ENCODE measurements around the gene UNC5A. TPM values are rescaled to one million over a fixed set of nuclear protein-coding genes. Genes with fewer than 3 reads are reported as not detected.

Gene UNC5A
- total and polyA plus RNA-seq, 9 of the 15 experiments (the other 6 are each of a cell fraction or from before 2014, with no cell fraction given) = not detected

GRCh38 chr5:176848651-176849050 lies 38.3 kb downstream of the UNC5A start (continued):
- TF ChIP-seq JUND (IDR thresholded peaks at IDR 0.05; ENCODE audit: borderline replicate concordance, low read depth, low read length) = no peak
- no peak for TF ChIP-seq JUND (tag; IDR thresholded peaks at IDR 0.05; ENCODE audit: borderline replicate concordance, low read depth, low read length)
- TF ChIP-seq TFAM (CRISPR knock-in tag; conservative IDR thresholded peaks at IDR 0.05) = no peak
- TF ChIP-seq HDAC2 (IDR thresholded peaks at IDR 0.05) = no peak
- no peak for TF ChIP-seq CREBBP (IDR thresholded peaks at IDR 0.05; ENCODE audit: low read depth, low read length)
- no peak for TF ChIP-seq RBM14 (IDR thresholded peaks at IDR 0.05; ENCODE audit: borderline replicate concordance, insufficient read depth, low read depth, low read length)
- TF ChIP-seq KAT7 (CRISPR knock-in tag; IDR thresholded peaks at IDR 0.05; ENCODE audit: borderline replicate concordance) = no peak
- no peak for TF ChIP-seq ZNF551 (CRISPR knock-in tag; IDR thresholded peaks at IDR 0.05)

- Histone ChIP-seq H3K4me3 (no peak overlapping the region), H4K20me1 (replicated peaks; ENCODE audit: control insufficient read depth, insufficient read depth, low read length) (peaks cover 12% of the 10 kb centered on the region; the same call in 1 of the 2 replicates), H3K9me1 (ENCODE audit: control insufficient read depth, insufficient read depth, low read length) (peaks cover 2% of the 10 kb centered on the region), H3K36me3 (ENCODE audit: control insufficient read depth, insufficient read depth, low read length) (no peaks in the 10 kb centered on the region), H2AFZ (ENCODE audit: low read depth, low read length) (no peak overlapping the region), H3K79me2 (ENCODE audit: control insufficient read depth, insufficient read depth, low read length) (no peaks in the 10 kb centered on the region), H3K4me1 (replicated peaks in 1 of 2; ENCODE audit: control insufficient read depth in 2 of 2, insufficient read depth in 2 of 2, low read length in 2 of 2) (peaks cover 0 to 23% of the 10 kb centered on the region in 2 experiments; a peak in 2 of 5 replicates), H3K27me3 (ENCODE audit: control insufficient read depth in 2 of 2, insufficient read depth in 2 of 2, low read length in 2 of 2) (peaks cover 55 to 93% of the 10 kb centered on the region in 2 experiments), H3K9me3 (replicated peaks; ENCODE audit: control insufficient read depth, insufficient read depth, low read depth, low read length) (no peaks in the 10 kb centered on the region), H3K27ac (ENCODE audit: extremely low read depth, low read depth, low read length) (no peak overlapping the region), H3K9ac (ENCODE audit: insufficient read depth in 1 of 2, low read depth in 2 of 2, low read length in 2 of 2) (no peak overlapping the region), H3K4me2 (ENCODE audit: insufficient read depth, low read length) (no peak overlapping the region)
- ATAC-seq (no peak), DNase-seq (ENCODE audit: extremely low read depth in 1 of 4, low spot score in 3 of 4) (no peak), FAIRE-seq (no peak)
- in situ Hi-C loops (cut with MboI) = no loop called here
- no TSS peak for BruUV-seq (replicated peaks)
- no peak for TF ChIP-seq TCF7L2 (IDR thresholded peaks at IDR 0.05; ENCODE audit: low read depth, low read length)
- WGBS (ENCODE audit: insufficient coverage, low coverage, missing lambda C conversion rate) = 1% methylated on average over 7 of the region's 7 CpGs
- intact Hi-C loops (cut with micrococcal nuclease) = no loop called here
- ChIA-PET CTCF (ENCODE audit: low intra/inter-chr PET ratio) (no interaction called here), POLR2A (interaction anchor here (0.6 to 2.3 kb wide), 3 partner anchors 8 to 275 kb away, joined by 3 to 7 read pairs (median 4); no protein-coding TSS in a partner anchor)
These were observed 39.4 kb downstream of the UNC5A start for GRCh38 chr5:176849611-176850227.
